Ectodermal cell (in vitro differentiated cells): ENCODE results near the gene MYO1F.
A peak's percentile ranks its signal among the peaks of the same experiment; 100 is the strongest.

Source experiments
- H3K27ac ChIP-seq: 2 replicates; pipeline ENCODE4 v1.7.0; 2013; ENCODE audit warnings: mild to moderate bottlenecking, low read depth, low read length; ENCODE audit not compliant: insufficient read depth, poor library complexity, severe bottlenecking
- H3K27me3 ChIP-seq: 2 replicates; pipeline ENCODE4 v1.7.0; 2013; ENCODE audit warnings: mild to moderate bottlenecking, low read length; ENCODE audit not compliant: insufficient read depth, control insufficient read depth, poor library complexity, severe bottlenecking
- H3K36me3 ChIP-seq: one replicate; pipeline ENCODE4 v1.7.0; 2013; ENCODE audit warnings: low read length; ENCODE audit not compliant: control insufficient read depth, insufficient read depth
- H3K4me1 ChIP-seq: one replicate; pipeline ENCODE4 v1.7.0; 2013; ENCODE audit warnings: low read length; ENCODE audit not compliant: control insufficient read depth, insufficient read depth
- H3K4me3 ChIP-seq: 2 replicates; pipeline ENCODE4 v1.7.0; 2013; ENCODE audit warnings: low read depth, low read length, control low read depth; ENCODE audit not compliant: insufficient read depth
- H3K9me3 ChIP-seq: 2 replicates; pipeline ENCODE4 v1.7.0; 2013; ENCODE audit warnings: mild to moderate bottlenecking, low read length, moderate library complexity; ENCODE audit not compliant: control insufficient read depth
- WGBS, 2 experiments: methylation state at CpG; one replicate each; pipeline ENCODE4 v1.1.7; 2013; ENCODE audit warnings: missing lambda C conversion rate in 2 of 2; 5-methylcytosine and 5-hydroxymethylcytosine counted together

The MYO1F gene

GRCh38 chr19:8612807-8613171, 35.5 kb upstream of the MYO1F start:
- no peak overlapping the region for H3K4me3 ChIP-seq
- 81 to 87% methylated on average over 4 to 5 of the region's 5 CpGs for WGBS, 2 experiments

GRCh38 chr19:8611877-8612806, 34.9 kb upstream of the MYO1F start:
- H3K27ac ChIP-seq = no peak overlapping the region
- no peaks in the 10 kb centered on the region for H3K36me3 ChIP-seq
- H3K9me3 ChIP-seq = no peaks in the 10 kb centered on the region
- WGBS, 2 experiments = 61 to 66% methylated on average over 12 of the region's 12 CpGs
- no peaks in the 10 kb centered on the region for H3K27me3 ChIP-seq
- no peak overlapping the region for H3K4me3 ChIP-seq
- peaks cover 13% of the 10 kb centered on the region for H3K4me1 ChIP-seq

More at GRCh38 chr19:8612807-8613171, 35.5 kb upstream of the MYO1F start:
- Histone ChIP-seq H3K27ac (no peak overlapping the region), H3K9me3 (no peaks in the 10 kb centered on the region), H3K36me3 (no peaks in the 10 kb centered on the region), H3K4me1 (peaks cover 10% of the 10 kb centered on the region), H3K27me3 (no peaks in the 10 kb centered on the region)

GRCh38 chr19:8611391-8611876, 34.2 kb upstream of the MYO1F start:
- Histone ChIP-seq H3K4me1 (peaks cover 13% of the 10 kb centered on the region), H3K9me3 (no peaks in the 10 kb centered on the region), H3K36me3 (no peaks in the 10 kb centered on the region), H3K27me3 (no peaks in the 10 kb centered on the region), H3K4me3 (no peak overlapping the region), H3K27ac (no peak overlapping the region)
- WGBS, 2 experiments = 38 to 46% methylated on average over 18 of the region's 18 CpGs

GRCh38 chr19:8610936-8611300, 33.7 kb upstream of the MYO1F start:
- 0 to 5% methylated on average over 7 to 8 of the region's 9 CpGs for WGBS, 2 experiments
- Histone ChIP-seq H3K36me3 (no peaks in the 10 kb centered on the region), H3K27me3 (no peaks in the 10 kb centered on the region), H3K9me3 (no peaks in the 10 kb centered on the region), H3K4me1 (peaks cover 13% of the 10 kb centered on the region), H3K4me3 (peak overlapping the region; percentile 46), H3K27ac (no peak overlapping the region)

- WGBS, 2 experiments = 1% methylated on average over 74 of the region's 74 CpGs
- Histone ChIP-seq H3K36me3 (no peaks in the 10 kb centered on the region), H3K4me1 (peaks cover 13% of the 10 kb centered on the region), H3K27ac (peak within 1 kb of the TSS; percentile 76), H3K27me3 (no peaks in the 10 kb centered on the region), H3K9me3 (no peaks in the 10 kb centered on the region), H3K4me3 (peak within 1 kb of the TSS; percentile 46)
Measured at GRCh38 chr19:8610041-8610935, 33.0 kb upstream of the MYO1F start, which contains the start of gene ADAMTS10. TSS of gene ADAMTS10 (minus strand) at chr19:8610715. CDS start at chr19:8605710, 5,005 bp downstream.

GRCh38 chr19:8609279-8610040, 32.2 kb upstream of the MYO1F start:
- H3K4me3 ChIP-seq = peak overlapping the region; percentile 46
- peaks cover 5% of the 10 kb centered on the region for H3K36me3 ChIP-seq
- no peaks in the 10 kb centered on the region for H3K27me3 ChIP-seq
- peak overlapping the region; percentile 76 for H3K27ac ChIP-seq
- H3K4me1 ChIP-seq = peaks cover 13% of the 10 kb centered on the region
- H3K9me3 ChIP-seq = no peaks in the 10 kb centered on the region
- 1% methylated on average over 47 of the region's 47 CpGs for WGBS, 2 experiments

GRCh38 chr19:8608941-8609278, 31.7 kb upstream of the MYO1F start:
- H3K4me1 ChIP-seq = peaks cover 13% of the 10 kb centered on the region
- WGBS, 2 experiments = 51 to 58% methylated on average over 5 of the region's 5 CpGs

GRCh38 chr19:8607386-8607785, 30.1 kb upstream of the MYO1F start:
- Histone ChIP-seq H3K36me3 (peaks cover 6% of the 10 kb centered on the region), H3K9me3 (no peaks in the 10 kb centered on the region), H3K27ac (no peak overlapping the region), H3K4me3 (no peak overlapping the region), H3K27me3 (no peaks in the 10 kb centered on the region), H3K4me1 (peaks cover 13% of the 10 kb centered on the region)
- WGBS, 2 experiments = 86 to 91% methylated on average over 4 of the region's 4 CpGs

More at GRCh38 chr19:8608941-8609278, 31.7 kb upstream of the MYO1F start:
- Histone ChIP-seq H3K27me3 (no peaks in the 10 kb centered on the region), H3K36me3 (peaks cover 6% of the 10 kb centered on the region), H3K4me3 (peak overlapping the region; percentile 46), H3K27ac (no peak overlapping the region), H3K9me3 (no peaks in the 10 kb centered on the region)

- H3K4me1 ChIP-seq = peaks cover 13% of the 10 kb centered on the region
- H3K27me3 ChIP-seq = no peaks in the 10 kb centered on the region
- no peak overlapping the region for H3K4me3 ChIP-seq
- peaks cover 6% of the 10 kb centered on the region for H3K36me3 ChIP-seq
- WGBS, 2 experiments = 96% methylated on average over 17 of the region's 17 CpGs
- H3K9me3 ChIP-seq = no peaks in the 10 kb centered on the region
- H3K27ac ChIP-seq = no peak overlapping the region
Measured at GRCh38 chr19:8605514-8605913, 28.3 kb upstream of the MYO1F start.
